NCI-H1092 (cell line): ENCODE measurements around the gene ESRRA.
"Not testable (repeated sequence)": the region's sequence is repeated elsewhere in the genome, so short reads cannot be mapped to it uniquely, and the experiment has no call there.

Experiments
- DNase-seq: peaks from one replicate; lab custom pipeline; 2025; lab: John Stamatoyannopoulos, UW

Gene ESRRA

GRCh38 chr11:64292460-64293254 lies 12.7 kb upstream of the ESRRA start:
- no peak for DNase-seq

- DNase-seq: no peak
These were observed 10.6 kb upstream of the ESRRA start for GRCh38 chr11:64294774-64295173.

- no peak for DNase-seq
These were observed 9.6 kb upstream of the ESRRA start for GRCh38 chr11:64295760-64296159.

- no peak for DNase-seq
These were observed 9.1 kb upstream of the ESRRA start for GRCh38 chr11:64296236-64296635.

GRCh38 chr11:64296830-64297698 lies 8.3 kb upstream of the ESRRA start:
- no peak for DNase-seq

- no peak for DNase-seq
These were observed 7.5 kb upstream of the ESRRA start for GRCh38 chr11:64297699-64298358.

- peak; percentile 36 for DNase-seq
These were observed 6.1 kb upstream of the ESRRA start for GRCh38 chr11:64298966-64299846.

GRCh38 chr11:64299847-64300648 lies 5.3 kb upstream of the ESRRA start, which contains the start of gene CATSPERZ:
Gene CATSPERZ (plus strand): TSS chr11:64300358. CDS start chr11:64300411, 53 bp downstream.
- DNase-seq: no peak

- no peak for DNase-seq
These were observed 2.0 kb upstream of the ESRRA start for GRCh38 chr11:64303109-64304031.

GRCh38 chr11:64304032-64304315 lies 1.4 kb upstream of the ESRRA start:
- no peak for DNase-seq

GRCh38 chr11:64304316-64305072 lies 830 bp upstream of the ESRRA start:
- DNase-seq: peak; percentile 91

- no peak for DNase-seq
These were observed 603 bp downstream of the ESRRA start for GRCh38 chr11:64305691-64306562.

- no peak for DNase-seq
These were observed 1.2 kb downstream of the ESRRA start for GRCh38 chr11:64306563-64306875.

GRCh38 chr11:64306876-64307622 lies 1.7 kb downstream of the ESRRA start:
- no peak for DNase-seq

- not testable (repeated sequence) for DNase-seq
These were observed 2.5 kb downstream of the ESRRA start for GRCh38 chr11:64307795-64308194.

- no peak for DNase-seq
These were observed 7.6 kb downstream of the ESRRA start for GRCh38 chr11:64312947-64313346.

- DNase-seq: no peak
These were observed 8.3 kb downstream of the ESRRA start for GRCh38 chr11:64313491-64314145.
